SU-DHL-6 (cell line): ENCODE measurements around the gene DCTPP1.

Experiments
- H2AFZ ChIP-seq: fragments of 200-600 bp; sonication (generic); 2 replicates; pipeline ENCODE4 v1.6.1; 2014; ENCODE audit warnings: low read depth, mild to moderate bottlenecking, moderate library complexity, mixed read lengths, antibody characterized with exemption, low read length; ENCODE audit not compliant: severe bottlenecking
- H3F3A ChIP-seq: fragments of 200-600 bp; shearing (Covaris generic); 2 replicates; pipeline ENCODE4 v1.6.0; 2016; ENCODE audit warnings: antibody characterized with exemption, mild to moderate bottlenecking; ENCODE audit not compliant: insufficient read depth
- H3K27ac ChIP-seq: fragments of 200-600 bp; sonication (generic); 2 replicates; pipeline ENCODE4 v1.5.1; 2016; ENCODE audit warnings: low read depth, mild to moderate bottlenecking, low read length, moderate library complexity, mixed read lengths
- H3K27me3 ChIP-seq: fragments of 200-600 bp; sonication (generic), shearing (Covaris generic); 2 replicates; pipeline ENCODE4 v1.6.0; 2014; ENCODE audit warnings: mild to moderate bottlenecking, low read length
- H3K36me3 ChIP-seq: fragments of 200-600 bp; sonication (generic); 2 replicates; pipeline ENCODE4 v1.6.1; 2014; ENCODE audit warnings: mild to moderate bottlenecking, low read length, mixed read lengths
- H3K4me2 ChIP-seq: fragments of 300-600, 200-600 bp; shearing (Covaris generic), sonication (generic); 2 replicates; pipeline ENCODE4 v1.6.0; 2014; ENCODE audit warnings: low read length, low read depth, mild to moderate bottlenecking; ENCODE audit not compliant: poor library complexity, severe bottlenecking
- H3K4me3 ChIP-seq: fragments of 200-600 bp; sonication (generic); 2 replicates; pipeline ENCODE4 v1.5.1; 2014; ENCODE audit warnings: antibody characterized with exemption, low read length, mild to moderate bottlenecking, mixed read lengths; ENCODE audit not compliant: insufficient read depth, poor library complexity, severe bottlenecking
- H3K79me2 ChIP-seq: fragments of 200-600 bp; sonication (generic); 2 replicates; pipeline ENCODE4 v1.6.1; 2014; ENCODE audit warnings: mild to moderate bottlenecking, low read length, moderate library complexity; ENCODE audit not compliant: insufficient read depth
- H3K9ac ChIP-seq: fragments of 200-600 bp; sonication (generic); 2 replicates; pipeline ENCODE4 v1.7.0; 2014; ENCODE audit warnings: mild to moderate bottlenecking, low read length
- H3K9me2 ChIP-seq: fragments of 200-600 bp; sonication (generic); replicated peaks from 2 replicates; pipeline ENCODE4 v1.6.1; 2014; ENCODE audit warnings: low read length; ENCODE audit not compliant: insufficient read depth
- H3K9me3 ChIP-seq: fragments of 200-600 bp; sonication (generic); 2 replicates; pipeline ENCODE4 v1.6.1; 2014; ENCODE audit warnings: low read length, mixed read lengths; ENCODE audit not compliant: insufficient read depth
- H4K20me1 ChIP-seq: fragments of 200-600 bp; sonication (generic); 2 replicates; pipeline ENCODE4 v1.6.1; 2014; ENCODE audit warnings: low read depth, mild to moderate bottlenecking, antibody characterized with exemption, low read length, moderate library complexity, mixed read lengths
- EZH2phosphoT487 ChIP-seq: fragments of 200-600 bp; sonication (generic), shearing (Covaris generic); conservative IDR thresholded peaks from 2 replicates; pipeline ENCODE4 v1.6.1; 2018; ENCODE audit warnings: mild to moderate bottlenecking, antibody characterized with exemption, low read length, moderate library complexity, mixed read lengths
- TF ChIP-seq, protein P1 (sequence below): fragments of 200-600 bp; sonication (generic); IDR thresholded peaks from one replicate; pipeline ENCODE4 v1.5.1; 2017; ENCODE audit warnings: antibody characterized with exemption, mild to moderate bottlenecking, low read length, moderate library complexity; ENCODE audit not compliant: insufficient read depth, poor library complexity, severe bottlenecking

The DCTPP1 gene

DNA sequence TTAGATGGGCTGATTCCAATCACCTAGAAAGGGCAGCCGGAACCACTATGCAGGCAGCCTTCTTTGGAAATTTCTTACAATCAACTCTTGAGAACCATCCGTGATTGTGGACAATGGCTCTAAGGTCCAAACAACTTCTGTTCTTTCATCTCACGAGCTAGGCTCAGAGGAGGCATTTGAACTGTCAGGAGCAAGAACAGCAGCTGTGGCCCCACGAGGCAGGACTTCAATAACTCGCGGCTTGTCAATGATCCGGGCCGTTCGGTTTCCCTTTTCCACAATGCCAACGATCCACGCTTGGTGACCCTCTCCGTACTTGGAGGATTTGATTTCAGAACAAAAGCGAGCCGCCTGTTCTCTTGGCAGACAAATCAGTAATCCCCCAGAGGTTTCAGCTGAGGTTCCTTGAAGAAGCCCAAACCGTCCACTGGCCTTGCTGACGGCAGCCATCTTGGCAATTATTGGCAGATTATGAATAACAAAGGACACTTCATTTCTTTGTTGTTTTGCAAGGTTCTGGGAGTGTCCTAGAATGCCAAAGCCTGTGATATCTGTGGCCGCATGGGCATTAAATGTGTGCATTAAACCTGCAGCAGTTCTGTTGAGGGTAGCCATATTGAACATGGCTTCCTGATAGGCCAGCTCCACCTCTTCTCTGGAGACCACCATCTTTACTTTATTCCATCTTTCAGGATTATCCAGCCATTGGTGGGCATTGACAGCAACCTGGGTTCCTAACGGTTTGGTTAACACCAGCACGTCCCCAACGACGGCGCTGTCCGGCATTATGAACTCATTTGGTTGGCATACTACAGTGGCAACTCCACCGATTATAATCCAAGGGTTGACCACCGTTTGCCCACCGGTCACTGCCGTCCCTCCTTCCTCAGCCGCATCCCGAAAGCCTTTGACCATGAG is 14.7 kb upstream of the DCTPP1 start:
- no peaks in the 10 kb centered on the region for H3K9me3 ChIP-seq
- peaks cover 49% of the 10 kb centered on the region for H3F3A ChIP-seq
- peak overlapping the region; percentile 91 for H3K4me2 ChIP-seq
- H3K79me2 ChIP-seq = peaks cover 28% of the 10 kb centered on the region
- no peak for TF ChIP-seq EZH2phosphoT487
- TF ChIP-seq, protein P1, sequence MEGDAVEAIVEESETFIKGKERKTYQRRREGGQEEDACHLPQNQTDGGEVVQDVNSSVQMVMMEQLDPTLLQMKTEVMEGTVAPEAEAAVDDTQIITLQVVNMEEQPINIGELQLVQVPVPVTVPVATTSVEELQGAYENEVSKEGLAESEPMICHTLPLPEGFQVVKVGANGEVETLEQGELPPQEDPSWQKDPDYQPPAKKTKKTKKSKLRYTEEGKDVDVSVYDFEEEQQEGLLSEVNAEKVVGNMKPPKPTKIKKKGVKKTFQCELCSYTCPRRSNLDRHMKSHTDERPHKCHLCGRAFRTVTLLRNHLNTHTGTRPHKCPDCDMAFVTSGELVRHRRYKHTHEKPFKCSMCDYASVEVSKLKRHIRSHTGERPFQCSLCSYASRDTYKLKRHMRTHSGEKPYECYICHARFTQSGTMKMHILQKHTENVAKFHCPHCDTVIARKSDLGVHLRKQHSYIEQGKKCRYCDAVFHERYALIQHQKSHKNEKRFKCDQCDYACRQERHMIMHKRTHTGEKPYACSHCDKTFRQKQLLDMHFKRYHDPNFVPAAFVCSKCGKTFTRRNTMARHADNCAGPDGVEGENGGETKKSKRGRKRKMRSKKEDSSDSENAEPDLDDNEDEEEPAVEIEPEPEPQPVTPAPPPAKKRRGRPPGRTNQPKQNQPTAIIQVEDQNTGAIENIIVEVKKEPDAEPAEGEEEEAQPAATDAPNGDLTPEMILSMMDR = no peak
- peaks cover 17% of the 10 kb centered on the region; the same call in 1 of the 2 replicates for H4K20me1 ChIP-seq
- H3K27ac ChIP-seq = peak overlapping the region; percentile 79
- H3K36me3 ChIP-seq = peaks cover 23% of the 10 kb centered on the region
- H3K9me2 ChIP-seq = no peaks in the 10 kb centered on the region
- H3K4me3 ChIP-seq = peak overlapping the region; percentile 81
- H3K27me3 ChIP-seq = no peaks in the 10 kb centered on the region
- H3K9ac ChIP-seq = peak overlapping the region; percentile 84
- no peak overlapping the region for H2AFZ ChIP-seq

DNA sequence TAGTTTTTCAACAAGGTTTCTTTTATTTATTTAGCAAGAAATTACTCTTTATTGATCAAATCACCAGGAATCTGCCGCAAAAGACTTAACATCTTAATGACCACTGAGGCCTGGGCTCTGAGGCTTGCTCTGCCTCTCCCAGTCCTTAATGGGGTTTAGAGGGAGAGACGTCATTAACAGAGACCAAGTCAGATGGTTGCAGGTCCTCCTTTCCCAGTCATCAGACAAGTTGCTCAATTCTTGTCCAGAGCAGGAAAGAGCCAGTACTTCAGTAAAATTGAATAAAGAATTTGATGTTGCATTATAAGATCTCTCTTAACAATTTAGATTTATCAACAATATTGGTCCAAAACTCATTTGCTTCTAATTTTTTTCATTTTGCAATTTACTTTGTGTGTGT is 13.8 kb upstream of the DCTPP1 start:
- H3K27ac ChIP-seq = peak overlapping the region; percentile 6; the same call in 1 of the 2 replicates
- H3K9me2 ChIP-seq = no peaks in the 10 kb centered on the region
- no peaks in the 10 kb centered on the region for H3K9me3 ChIP-seq
- no peak overlapping the region for H2AFZ ChIP-seq
- no peaks in the 10 kb centered on the region for H3K27me3 ChIP-seq
- H3K9ac ChIP-seq = peak overlapping the region; percentile 84
- peak overlapping the region; percentile 81 for H3K4me3 ChIP-seq
- H3F3A ChIP-seq = peaks cover 49% of the 10 kb centered on the region
- H4K20me1 ChIP-seq = peaks cover 17% of the 10 kb centered on the region; the same call in 1 of the 2 replicates
- peaks cover 28% of the 10 kb centered on the region for H3K79me2 ChIP-seq
- TF ChIP-seq, protein P1 = no peak
- no peak for TF ChIP-seq EZH2phosphoT487
- peak overlapping the region; percentile 91 for H3K4me2 ChIP-seq
- peaks cover 23% of the 10 kb centered on the region for H3K36me3 ChIP-seq

DNA sequence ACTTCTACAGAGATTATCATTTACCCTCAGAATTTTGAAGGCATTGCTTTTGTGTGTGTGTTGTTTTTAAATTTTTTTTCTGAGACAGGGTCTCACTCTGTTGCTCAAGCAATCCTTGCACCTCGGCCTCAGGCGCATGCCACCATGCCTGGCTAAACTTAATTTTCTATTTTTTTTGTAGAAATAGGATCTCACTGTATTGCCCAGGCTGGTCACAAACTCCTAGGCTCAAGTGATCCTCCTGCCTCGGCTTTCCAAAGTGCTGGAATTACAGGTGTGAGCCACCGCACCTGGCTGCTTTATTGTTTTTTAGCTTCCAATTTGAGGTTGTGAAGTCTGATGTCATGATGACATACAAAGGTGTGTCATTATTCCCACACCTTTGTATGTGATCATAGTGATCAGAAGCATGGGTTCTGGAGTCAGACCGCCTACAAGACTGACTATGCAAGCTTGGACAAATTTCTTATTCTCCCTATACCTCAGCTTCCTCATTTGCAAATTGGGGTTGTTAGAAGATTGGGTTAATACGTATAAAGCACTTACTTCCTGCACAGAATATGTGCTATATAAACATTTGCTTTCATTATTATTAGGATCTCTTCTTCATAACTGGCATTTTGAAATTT is 10.0 kb upstream of the DCTPP1 start:
- no peak overlapping the region for H2AFZ ChIP-seq
- H3K9ac ChIP-seq = no peak overlapping the region
- H3K4me3 ChIP-seq = no peak overlapping the region
- peaks cover 44% of the 10 kb centered on the region for H3F3A ChIP-seq
- peak overlapping the region; percentile 37 for H3K27ac ChIP-seq
- H4K20me1 ChIP-seq = peaks cover 14% of the 10 kb centered on the region; the same call in 1 of the 2 replicates
- H3K27me3 ChIP-seq = no peaks in the 10 kb centered on the region
- peak overlapping the region; percentile 24 for H3K4me2 ChIP-seq
- H3K79me2 ChIP-seq = peaks cover 19% of the 10 kb centered on the region
- no peaks in the 10 kb centered on the region for H3K9me2 ChIP-seq
- H3K9me3 ChIP-seq = no peaks in the 10 kb centered on the region
- TF ChIP-seq, protein P1 = no peak
- TF ChIP-seq EZH2phosphoT487 = no peak
- peaks cover 19% of the 10 kb centered on the region for H3K36me3 ChIP-seq
